ENCODE measurements around the gene PDZRN3. TPM values are rescaled to one million over a fixed set of nuclear protein-coding genes. Genes with fewer than 3 reads are reported as not detected.

The PDZRN3 gene
- total RNA-seq, 2 donors from 2014 or later = 30.8 to 60.6 TPM

GRCh38 chr3:73624017-73624820, 522 bp downstream of the PDZRN3 start:
- ATAC-seq (peak; percentile 58 to 59), DNase-seq (peak; percentile 60)
- intact Hi-C loops (cut with DNase I) = loop anchor here (5.0 to 10.0 kb wide), 4 partner anchors 109 to 221 kb away; no protein-coding TSS in a partner anchor

GRCh38 chr3:73623346-73623745, 1.4 kb downstream of the PDZRN3 start:
- peak; percentile 30 to 51 for ATAC-seq
- peak; percentile 36 for DNase-seq
- intact Hi-C loops (cut with DNase I) = loop anchor here (5.0 to 10.0 kb wide), 4 partner anchors 109 to 221 kb away; no protein-coding TSS in a partner anchor

DNA sequence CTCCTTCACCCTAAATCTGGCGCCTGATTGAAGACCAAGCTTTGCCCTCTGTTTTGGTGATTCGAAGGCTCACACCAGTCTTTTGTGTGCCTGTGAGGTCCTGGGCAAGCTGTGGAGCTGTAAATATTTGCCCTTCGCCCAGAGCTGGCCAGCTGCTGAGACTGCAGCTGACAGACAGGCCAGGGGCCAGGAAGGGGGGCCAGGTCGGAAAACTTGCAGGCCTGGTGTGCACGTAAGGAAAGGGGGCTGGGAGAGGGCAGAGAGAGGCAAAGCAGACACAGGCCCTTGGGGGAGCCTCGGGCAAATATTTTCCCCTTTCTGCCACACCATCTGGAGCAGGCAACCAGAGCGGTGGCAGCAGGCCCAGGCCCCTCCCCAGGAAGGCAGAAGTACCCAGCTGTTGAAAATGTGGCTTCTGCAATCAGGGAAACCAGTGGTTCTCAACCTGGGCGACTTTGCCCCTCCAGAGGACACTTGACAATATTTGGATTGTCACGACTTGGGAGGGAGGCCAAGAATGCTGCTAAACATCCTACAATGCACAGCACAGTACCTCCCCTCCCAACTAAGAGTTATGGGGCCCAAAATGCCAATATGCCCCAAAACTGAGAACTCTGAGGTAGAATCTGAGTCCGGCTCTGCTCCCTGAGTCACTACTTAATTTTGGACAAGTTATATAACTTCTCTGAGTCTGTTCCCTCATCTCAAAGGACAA, 2.5 kb downstream of the PDZRN3 start:
- ATAC-seq (peak; percentile 30 to 35), DNase-seq (peak; percentile 52)
- intact Hi-C loops (cut with DNase I) = loop anchor here (5.0 to 10.0 kb wide), 4 partner anchors 107 to 223 kb away; no protein-coding TSS in a partner anchor

DNA sequence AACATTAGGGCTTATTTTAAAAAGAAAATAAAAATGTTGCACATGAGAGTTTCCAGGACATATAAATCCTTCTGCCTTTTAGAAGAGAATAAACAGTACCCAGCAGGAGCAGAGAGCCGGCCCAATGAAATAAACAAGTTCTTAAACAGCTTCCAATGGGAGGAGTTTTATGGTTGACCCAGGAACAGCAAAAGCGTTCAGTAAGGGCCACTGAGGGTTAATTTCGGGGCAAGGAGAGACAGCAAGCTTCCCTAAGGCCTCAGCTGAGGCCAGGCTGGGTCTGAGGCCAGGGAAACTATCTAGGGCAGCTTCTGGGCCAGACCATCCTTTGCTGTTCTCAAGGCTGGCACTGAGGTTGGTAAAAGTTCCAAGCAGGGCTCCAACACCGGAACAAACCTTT, 3.4 kb downstream of the PDZRN3 start:
- no peak for DNase-seq
- intact Hi-C loops (cut with DNase I) = loop anchor here (5.0 to 10.0 kb wide), 4 partner anchors 107 to 223 kb away; no protein-coding TSS in a partner anchor
- ATAC-seq = peak in 1 of 2 donors; percentile 5

- intact Hi-C loops (cut with DNase I) = no loop called here
- ATAC-seq (no peak), DNase-seq (no peak)
Measured at GRCh38 chr3:73618461-73618860, 6.3 kb downstream of the PDZRN3 start.

- ATAC-seq (no peak), DNase-seq (no peak)
- intact Hi-C loops (cut with DNase I) = no loop called here
Measured at GRCh38 chr3:73616056-73616455, 8.7 kb downstream of the PDZRN3 start.

GRCh38 chr3:73614419-73614818, 10.3 kb downstream of the PDZRN3 start:
- DNase-seq (peak; percentile 36), ATAC-seq (peak; percentile 83 to 90)
- intact Hi-C loops (cut with DNase I) = no loop called here

DNA sequence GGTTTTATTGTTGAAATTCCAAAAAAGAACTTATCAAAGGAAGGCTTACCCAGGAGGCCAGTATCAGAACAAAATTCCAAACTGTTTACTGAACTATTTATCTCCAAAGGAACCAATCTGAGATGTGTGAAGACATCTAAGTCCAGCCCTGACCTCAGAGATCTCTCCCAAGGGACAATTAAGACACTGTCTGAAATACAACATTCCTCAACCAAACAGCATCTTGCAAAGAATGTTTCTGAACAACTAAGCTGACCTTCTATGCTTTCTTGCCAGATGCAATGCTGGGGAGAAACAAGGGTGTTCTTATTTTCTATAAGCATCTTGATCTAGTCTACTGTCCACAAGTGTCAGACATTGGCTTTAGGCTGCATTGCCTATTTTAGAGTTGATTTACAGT, 13.6 kb downstream of the PDZRN3 start:
- ATAC-seq (no peak), DNase-seq (no peak)
- intact Hi-C loops (cut with DNase I) = no loop called here

DNA sequence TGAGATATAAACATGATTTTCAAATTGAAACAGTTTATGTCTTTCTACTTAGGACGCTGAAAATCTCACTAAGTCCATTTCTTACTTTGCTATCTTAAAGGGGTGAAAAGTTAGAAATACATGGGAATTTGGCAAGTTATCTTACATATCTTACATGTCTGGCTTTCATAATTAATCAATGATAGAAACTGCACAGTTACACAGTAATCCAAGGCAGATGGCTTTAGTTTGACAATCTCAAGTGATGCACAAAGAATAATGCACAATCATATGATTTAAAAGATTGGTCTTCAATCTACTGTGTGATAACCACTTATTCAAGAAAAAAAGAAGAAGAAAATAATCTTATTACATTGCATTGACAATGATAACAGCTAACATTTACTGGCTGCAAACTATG, 14.2 kb downstream of the PDZRN3 start:
- intact Hi-C loops (cut with DNase I) = no loop called here
- DNase-seq (no peak), ATAC-seq (no peak)

- ATAC-seq (no peak), DNase-seq (no peak)
- intact Hi-C loops (cut with DNase I) = no loop called here
Measured at GRCh38 chr3:73609655-73610054, 15.1 kb downstream of the PDZRN3 start.

- DNase-seq (no peak), ATAC-seq (peak; percentile 68 to 70)
- intact Hi-C loops (cut with DNase I) = no loop called here
Measured at GRCh38 chr3:73609315-73609641, 15.5 kb downstream of the PDZRN3 start.

DNA sequence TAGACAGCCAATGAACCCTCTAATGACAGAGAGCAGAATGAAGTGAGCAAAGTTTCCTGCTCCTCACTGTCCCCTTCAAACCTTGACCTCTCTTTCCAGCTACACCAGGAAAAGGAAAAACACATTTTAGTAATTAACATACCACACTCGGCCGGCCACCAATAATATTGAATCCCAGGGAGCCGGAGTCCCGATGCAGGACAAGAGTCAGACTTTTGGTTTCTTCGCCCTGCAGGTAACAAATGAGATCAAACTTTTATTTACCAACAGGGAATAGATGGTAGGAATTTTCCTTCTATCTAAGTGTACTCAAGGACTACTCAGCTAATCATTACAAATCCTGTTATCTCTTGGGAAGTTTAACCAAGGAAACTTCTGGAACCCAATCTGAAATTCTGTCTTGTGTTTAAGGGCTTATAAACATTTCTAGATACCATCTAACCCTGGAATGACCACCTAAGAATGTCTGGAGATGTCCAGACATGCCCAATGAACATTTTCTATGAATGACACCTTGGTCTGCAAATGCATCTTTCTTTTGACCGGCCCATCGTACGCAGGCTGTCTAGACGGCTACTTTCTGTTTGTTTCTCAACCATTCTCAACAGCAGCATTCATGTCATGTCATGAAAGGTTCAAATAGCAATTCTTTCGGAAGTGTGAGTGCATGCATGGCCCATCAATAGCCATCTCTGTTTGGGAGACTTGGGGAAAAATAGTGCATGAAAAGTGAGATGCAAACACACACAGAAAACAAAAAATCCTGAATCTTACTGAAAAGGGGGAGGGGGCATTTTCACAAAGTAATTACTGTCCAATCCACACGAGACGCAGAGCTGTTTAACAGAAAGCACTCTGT, 16.1 kb downstream of the PDZRN3 start:
- no peak for DNase-seq
- intact Hi-C loops (cut with DNase I) = no loop called here
- ATAC-seq = no peak

DNA sequence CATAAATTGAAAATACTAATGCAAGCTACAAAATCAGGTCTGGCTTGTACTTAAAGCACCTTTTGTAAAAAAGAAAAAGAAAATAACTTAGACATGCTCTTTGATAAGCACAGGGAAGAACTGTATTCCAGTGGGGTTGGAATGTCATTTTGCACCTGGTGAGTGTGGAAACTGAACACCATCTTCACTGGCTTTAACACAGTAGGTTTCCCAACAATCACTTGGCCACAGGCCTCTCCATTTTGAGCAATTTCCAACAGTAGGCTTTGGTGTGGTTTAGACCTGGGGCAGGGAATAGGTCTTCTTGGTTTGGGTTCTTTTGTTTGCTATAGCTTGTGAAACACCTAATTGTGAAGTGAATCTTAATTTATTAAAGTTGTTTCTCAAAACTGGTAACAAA, 18.9 kb downstream of the PDZRN3 start:
- no peak for DNase-seq
- intact Hi-C loops (cut with DNase I) = no loop called here
- ATAC-seq = no peak

GRCh38 chr3:73605412-73605811, 19.3 kb downstream of the PDZRN3 start:
- peak; percentile 9 to 21 for ATAC-seq
- intact Hi-C loops (cut with DNase I) = no loop called here
- DNase-seq = no peak

DNA sequence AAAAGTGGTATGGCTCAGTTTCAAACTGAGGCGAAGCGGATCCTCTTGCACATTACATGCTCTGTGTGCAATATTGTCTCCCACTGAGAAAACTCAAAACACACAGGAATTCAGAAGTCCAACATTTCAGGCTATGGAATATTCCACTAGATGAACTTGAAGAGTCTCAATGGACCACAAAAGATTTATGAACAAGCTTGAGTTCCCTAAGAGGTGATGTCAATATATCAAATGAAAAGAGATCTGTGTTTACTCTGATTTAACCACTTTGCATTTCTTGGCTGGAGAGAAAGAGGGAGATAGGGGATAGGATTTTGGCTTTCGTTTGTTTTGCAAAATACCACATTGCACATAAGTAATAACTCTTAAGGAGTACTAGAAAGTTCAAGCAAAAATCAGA, 20.3 kb downstream of the PDZRN3 start:
- DNase-seq = no peak
- no peak for ATAC-seq
- intact Hi-C loops (cut with DNase I) = no loop called here

DNA sequence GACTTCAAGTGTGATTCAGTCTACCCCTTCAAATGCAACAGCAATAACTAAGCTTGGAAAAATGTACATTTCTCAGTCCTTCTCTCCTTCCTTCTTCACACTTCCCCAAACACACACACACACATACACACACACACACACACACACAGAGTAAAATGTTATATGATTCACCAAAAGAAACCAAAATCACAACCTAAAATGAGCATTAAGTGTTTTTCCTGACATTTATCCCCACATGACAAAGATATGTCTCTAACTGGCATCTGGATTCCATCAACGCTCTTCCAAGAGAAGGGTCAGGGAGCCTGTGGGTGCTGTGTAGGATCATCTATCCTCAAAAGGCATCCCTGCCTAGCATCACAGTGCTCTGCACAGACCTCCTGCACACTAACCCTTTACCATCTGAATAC, 21.0 kb downstream of the PDZRN3 start:
- ATAC-seq (no peak), DNase-seq (no peak)

GRCh38 chr3:73602170-73602569, 22.6 kb downstream of the PDZRN3 start:
- peak; percentile 41 to 57 for ATAC-seq
- intact Hi-C loops (cut with DNase I) = no loop called here

More for the DNA sequence above, 21.0 kb downstream of the PDZRN3 start:
- intact Hi-C loops (cut with DNase I) = no loop called here

GRCh38 chr3:73601481-73601880, 23.3 kb downstream of the PDZRN3 start:
- intact Hi-C loops (cut with DNase I) = no loop called here
- no peak for DNase-seq
- ATAC-seq = no peak

More at GRCh38 chr3:73602170-73602569, 22.6 kb downstream of the PDZRN3 start:
- DNase-seq = no peak

- intact Hi-C loops (cut with DNase I) = no loop called here
- ATAC-seq = no peak
- no peak for DNase-seq
Measured at GRCh38 chr3:73601011-73601410, 23.7 kb downstream of the PDZRN3 start.

All from left cardiac atrium (tissue), 4 donors.